Activated B cell treated with CpG ODN at 0.5 μM for 24 hours (primary cell): ENCODE results near the gene CISD3. TPM values are rescaled to one million over a fixed set of nuclear protein-coding genes. Genes with fewer than 3 reads are reported as not detected.

ENCODE experiments used
- ATAC-seq: fragments of 200-7000 bp; cut with Tn5 transposase; one replicate; pipeline ENCODE4 v1.10.0; 2021; ENCODE audit warnings: low read depth, mild to moderate bottlenecking, moderate library complexity
- CTCF ChIA-PET: fragments of 350-600 bp; sonication (Branson Sonifier 250); formaldehyde crosslinking; loops from one replicate; lab custom pipeline; 2021; ENCODE audit warnings: antibody characterized with exemption; lab: Charles Lee
- POLR2A ChIA-PET: fragments of 350-600 bp; sonication (Branson Sonifier 250); formaldehyde crosslinking; loops from one replicate; lab custom pipeline; 2021; ENCODE audit warnings: antibody characterized with exemption; lab: Charles Lee
- DNase-seq: peaks from one replicate; pipeline ENCODE4 v3.0.0; 2022
- H3K27ac Mint-ChIP-seq: one replicate; pipeline ENCODE4 v1.8.0; 2020; ENCODE audit warnings: mixed read lengths
- H3K27me3 Mint-ChIP-seq: one replicate; pipeline ENCODE4 v1.8.0; 2021; ENCODE audit warnings: mixed read lengths
- H3K36me3 Mint-ChIP-seq: one replicate; pipeline ENCODE4 v1.8.0; 2021; ENCODE audit warnings: low read depth, mixed read lengths
- H3K4me1 Mint-ChIP-seq: one replicate; pipeline ENCODE4 v1.8.0; 2021; ENCODE audit warnings: mixed read lengths
- H3K4me3 Mint-ChIP-seq: one replicate; pipeline ENCODE4 v1.8.0; 2020; ENCODE audit warnings: mild to moderate bottlenecking, mixed read lengths
- H3K9me3 Mint-ChIP-seq: one replicate; pipeline ENCODE4 v1.8.0; 2020; ENCODE audit warnings: mixed read lengths
- intact Hi-C: fragments of 100-400 bp; cut with micrococcal nuclease; formaldehyde crosslinking; loops from one replicate; pipeline ENCODE4 v1.15.1; 2024
- total RNA-seq: library from RNA; stranded (reverse); gene quantifications from 2 replicates; pipeline ENCODE4 v1.2.3, GENCODE V29; 2022
- TF ChIP-seq, protein P1 (sequence below): fragments of 200-600 bp; IDR thresholded peaks from one replicate; pipeline ENCODE4 v1.8.0; 2022; ENCODE audit warnings: antibody characterized with exemption, mild to moderate bottlenecking

CISD3 gene
- total RNA-seq, 1 donor from 2014 or later = 12.1 TPM

DNA sequence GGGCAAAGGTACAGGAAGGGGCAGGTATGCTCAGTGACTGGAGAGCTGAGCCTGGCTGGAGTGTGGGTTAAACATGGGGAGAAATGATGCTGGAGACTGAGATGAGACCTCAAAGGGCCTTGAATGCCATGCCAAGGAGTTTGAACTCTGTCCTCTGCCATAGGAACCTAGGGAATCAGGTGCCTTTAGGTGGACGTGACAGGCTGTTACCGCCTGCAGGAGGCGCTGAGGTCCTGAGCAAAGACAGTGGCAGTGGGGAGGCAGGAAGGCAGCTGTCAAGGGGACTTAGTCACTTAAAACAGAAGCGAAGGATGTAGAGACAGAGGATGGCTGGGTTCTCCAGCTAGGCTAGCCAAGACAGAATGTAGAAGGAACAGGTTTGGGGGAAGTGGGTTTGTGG lies 31.5 kb downstream of the CISD3 start:
- ChIA-PET POLR2A (interaction anchor here (0.8 kb wide), 1 partner anchor 9 kb away, joined by 4 read pairs; the partner anchor contains the start of gene PSMB3), CTCF (interaction anchor here (1.4 kb wide), 1 partner anchor 8 kb away, joined by 3 read pairs; no protein-coding TSS in a partner anchor)
- Mint-ChIP-seq H3K27ac (no peak overlapping the region), H3K4me3 (no peak overlapping the region), H3K27me3 (no peaks in the 10 kb centered on the region), H3K36me3 (peaks cover 85% of the 10 kb centered on the region), H3K9me3 (no peaks in the 10 kb centered on the region), H3K4me1 (no peaks in the 10 kb centered on the region)
- no peak for ATAC-seq
- DNase-seq = no peak
- intact Hi-C loops = no loop called here
- TF ChIP-seq, protein P1, sequence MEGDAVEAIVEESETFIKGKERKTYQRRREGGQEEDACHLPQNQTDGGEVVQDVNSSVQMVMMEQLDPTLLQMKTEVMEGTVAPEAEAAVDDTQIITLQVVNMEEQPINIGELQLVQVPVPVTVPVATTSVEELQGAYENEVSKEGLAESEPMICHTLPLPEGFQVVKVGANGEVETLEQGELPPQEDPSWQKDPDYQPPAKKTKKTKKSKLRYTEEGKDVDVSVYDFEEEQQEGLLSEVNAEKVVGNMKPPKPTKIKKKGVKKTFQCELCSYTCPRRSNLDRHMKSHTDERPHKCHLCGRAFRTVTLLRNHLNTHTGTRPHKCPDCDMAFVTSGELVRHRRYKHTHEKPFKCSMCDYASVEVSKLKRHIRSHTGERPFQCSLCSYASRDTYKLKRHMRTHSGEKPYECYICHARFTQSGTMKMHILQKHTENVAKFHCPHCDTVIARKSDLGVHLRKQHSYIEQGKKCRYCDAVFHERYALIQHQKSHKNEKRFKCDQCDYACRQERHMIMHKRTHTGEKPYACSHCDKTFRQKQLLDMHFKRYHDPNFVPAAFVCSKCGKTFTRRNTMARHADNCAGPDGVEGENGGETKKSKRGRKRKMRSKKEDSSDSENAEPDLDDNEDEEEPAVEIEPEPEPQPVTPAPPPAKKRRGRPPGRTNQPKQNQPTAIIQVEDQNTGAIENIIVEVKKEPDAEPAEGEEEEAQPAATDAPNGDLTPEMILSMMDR = no peak

DNA sequence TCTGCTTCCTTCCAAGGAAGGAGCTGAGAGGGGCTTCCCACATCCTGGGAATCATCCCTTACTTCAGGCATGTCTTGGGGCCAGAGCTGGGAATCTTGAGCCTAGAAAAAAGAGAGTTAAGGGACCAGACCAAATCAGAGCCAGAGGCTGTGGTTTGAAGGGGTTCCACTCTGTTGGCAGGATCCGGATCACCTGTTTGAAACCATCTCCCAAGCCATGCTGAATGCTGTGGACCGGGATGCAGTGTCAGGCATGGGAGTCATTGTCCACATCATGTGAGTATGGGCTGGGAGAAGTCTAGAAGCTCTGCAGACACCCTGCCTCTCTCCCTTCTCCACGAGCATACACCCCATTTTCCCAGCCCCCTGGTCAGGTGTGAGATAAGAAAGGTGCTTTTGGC lies 32.1 kb downstream of the CISD3 start:
- Mint-ChIP-seq H3K27ac (no peak overlapping the region), H3K4me3 (no peak overlapping the region), H3K4me1 (no peaks in the 10 kb centered on the region), H3K27me3 (no peaks in the 10 kb centered on the region), H3K36me3 (peaks cover 88% of the 10 kb centered on the region), H3K9me3 (no peaks in the 10 kb centered on the region)
- intact Hi-C loops = no loop called here
- ChIA-PET POLR2A (interaction anchor here (0.8 kb wide), 1 partner anchor 10 kb away, joined by 4 read pairs; the partner anchor contains the start of gene PSMB3), CTCF (interaction anchor here (1.1 to 1.4 kb wide), 2 partner anchors 8 to 391 kb away, joined by 3 read pairs; no protein-coding TSS in a partner anchor)
- ATAC-seq = no peak
- TF ChIP-seq, protein P1 = no peak
- no peak for DNase-seq

DNA sequence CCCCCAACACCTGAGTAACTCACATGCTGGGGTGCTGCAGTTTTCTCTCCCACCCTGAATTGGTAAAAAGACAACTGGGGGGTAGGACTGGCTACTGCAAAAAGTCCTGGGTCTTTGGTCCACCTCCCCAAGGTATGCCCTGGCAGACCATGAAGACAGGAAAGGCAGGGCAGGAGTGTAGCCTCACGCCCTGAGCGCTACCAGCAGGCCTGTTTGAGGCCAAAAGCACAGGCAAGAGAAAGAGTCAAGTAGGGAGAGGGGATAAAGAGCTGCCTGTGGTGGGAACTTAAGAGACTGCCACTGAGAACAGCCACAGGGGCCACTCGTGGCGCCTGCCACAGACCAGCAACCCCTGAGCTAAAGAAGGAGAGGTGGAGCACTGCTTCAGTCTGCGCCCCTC lies 36.2 kb downstream of the CISD3 start:
- CTCF ChIA-PET = no interaction called here
- Mint-ChIP-seq H3K4me1 (no peaks in the 10 kb centered on the region), H3K36me3 (peaks cover 96% of the 10 kb centered on the region), H3K27ac (no peak overlapping the region), H3K27me3 (no peaks in the 10 kb centered on the region), H3K9me3 (no peaks in the 10 kb centered on the region), H3K4me3 (no peak overlapping the region)
- no peak for ATAC-seq
- TF ChIP-seq, protein P1 = no peak
- POLR2A ChIA-PET = no interaction called here
- no peak for DNase-seq
- intact Hi-C loops = no loop called here

DNA sequence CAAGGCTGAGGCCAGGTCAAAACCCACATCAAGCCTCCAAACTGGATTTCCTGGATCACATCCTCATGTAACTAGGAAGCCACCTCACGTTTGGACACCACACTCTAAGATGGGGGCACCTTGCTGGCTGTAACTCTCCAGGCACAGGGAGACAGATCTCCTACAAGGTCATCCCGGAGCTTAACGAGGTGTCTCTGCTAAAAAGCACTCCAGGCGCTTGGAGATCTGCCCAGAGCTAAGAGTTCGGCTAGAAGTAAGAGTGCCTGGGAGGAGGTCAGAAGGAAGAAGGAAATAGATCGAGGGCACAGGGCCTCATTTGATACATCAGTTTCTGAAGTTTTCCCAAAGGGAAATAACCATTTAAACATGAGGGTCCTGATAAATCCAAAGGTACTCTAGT lies 38.3 kb downstream of the CISD3 start:
- Mint-ChIP-seq H3K27me3 (no peaks in the 10 kb centered on the region), H3K4me3 (no peak overlapping the region), H3K27ac (no peak overlapping the region), H3K36me3 (peaks cover 96% of the 10 kb centered on the region), H3K4me1 (no peaks in the 10 kb centered on the region), H3K9me3 (no peaks in the 10 kb centered on the region)
- ATAC-seq (no peak), DNase-seq (no peak)
- POLR2A ChIA-PET = interaction anchor here (0.6 kb wide), 1 partner anchor 1230 kb away, joined by 3 read pairs; no protein-coding TSS in a partner anchor
- TF ChIP-seq, protein P1 = no peak
- CTCF ChIA-PET = no interaction called here
- intact Hi-C loops = no loop called here

DNA sequence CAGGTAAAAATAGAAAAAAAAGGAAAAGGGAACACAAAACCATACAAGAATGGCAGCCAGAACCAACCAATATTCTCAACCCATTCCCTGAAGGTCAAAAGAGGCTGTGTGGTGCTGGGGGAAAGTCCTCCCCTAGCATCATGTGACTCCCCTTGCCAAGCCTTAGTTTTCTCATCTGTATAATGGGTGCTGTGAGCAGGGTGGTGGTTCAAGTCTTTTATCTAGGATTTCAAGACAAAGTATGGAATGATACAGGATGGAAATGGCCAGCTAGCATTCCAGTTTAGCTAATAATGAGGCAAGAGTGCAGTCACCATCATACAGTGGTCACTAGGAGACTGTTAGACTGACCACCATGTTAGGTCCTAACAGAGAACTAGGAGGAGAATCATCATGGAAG lies 43.1 kb downstream of the CISD3 start:
- peaks cover 87% of the 10 kb centered on the region for H3K36me3 Mint-ChIP-seq
- no peak overlapping the region for H3K4me3 Mint-ChIP-seq
- DNase-seq (no peak), ATAC-seq (no peak)
- intact Hi-C loops = no loop called here
- ChIA-PET POLR2A (no interaction called here), CTCF (no interaction called here)
- H3K27ac Mint-ChIP-seq = no peak overlapping the region
- TF ChIP-seq, protein P1 = no peak
- H3K27me3 Mint-ChIP-seq = no peaks in the 10 kb centered on the region
- H3K9me3 Mint-ChIP-seq = no peaks in the 10 kb centered on the region
- H3K4me1 Mint-ChIP-seq = no peaks in the 10 kb centered on the region
